Hepatocyte (in vitro differentiated cells): ENCODE measurements around the gene PEX11A.

Source experiments
- EZH2phosphoT487 ChIP-seq: fragments of 200-600 bp; sonication (generic); IDR thresholded peaks from one replicate; pipeline ENCODE4 v1.6.1; 2018; ENCODE audit warnings: antibody characterized with exemption, mild to moderate bottlenecking, low read depth, moderate library complexity; ENCODE audit not compliant: unreplicated experiment, severe bottlenecking
- TF ChIP-seq, protein P1 (sequence below): fragments of 200-600 bp; sonication (generic); IDR thresholded peaks from 2 replicates; pipeline ENCODE4 v1.5.1; 2016; ENCODE audit warnings: antibody characterized with exemption, mild to moderate bottlenecking; ENCODE audit not compliant: poor library complexity

DNA sequence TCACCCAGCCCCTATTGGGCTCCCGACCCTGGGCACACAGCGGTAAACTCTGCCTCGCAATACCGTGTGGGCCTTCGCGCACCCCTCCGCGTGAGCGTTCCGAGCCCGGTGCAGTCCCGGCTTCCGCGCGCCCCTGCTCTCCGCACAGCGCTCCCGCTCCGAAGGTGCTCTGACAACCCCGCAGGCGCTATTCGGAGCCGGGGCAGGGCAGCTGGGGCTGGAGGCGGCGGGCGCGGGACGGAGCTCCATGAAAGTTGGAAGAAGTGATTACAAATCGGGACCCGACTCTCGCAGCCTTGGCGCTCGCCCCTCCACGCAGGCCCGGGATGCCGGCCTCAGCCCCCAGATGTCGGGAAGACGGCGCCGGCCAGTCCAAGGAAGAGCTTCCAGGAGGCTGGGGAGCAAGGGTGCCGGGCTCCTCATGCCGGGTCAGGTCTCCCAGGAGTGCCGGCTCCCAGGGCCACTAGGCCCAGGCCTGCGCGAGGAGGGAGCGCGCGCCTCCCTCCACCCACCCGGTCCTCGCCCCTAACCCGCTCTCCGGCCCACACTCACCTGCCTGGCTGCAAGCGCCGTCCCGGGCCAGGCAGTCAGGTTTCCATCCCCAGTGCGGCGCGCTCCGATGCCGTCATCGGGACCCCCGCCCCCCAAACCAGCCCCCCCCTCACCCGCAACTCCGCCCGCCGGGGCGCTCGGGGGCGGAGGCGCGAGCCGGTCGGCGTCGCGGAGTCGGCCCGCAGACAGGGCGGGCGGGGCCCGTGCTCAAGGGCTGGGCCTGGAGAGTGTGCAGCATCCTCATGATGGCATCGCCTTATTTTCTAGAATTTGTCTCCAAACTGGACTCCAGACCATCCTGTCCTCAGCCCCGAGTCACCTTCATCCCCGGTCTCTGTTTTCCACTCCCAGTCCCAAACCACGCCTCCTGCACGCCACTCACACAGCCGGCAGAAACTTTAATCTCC lies 35.4 kb downstream of the PEX11A start, which contains the start of gene KIF7:
- TF ChIP-seq EZH2phosphoT487: no peak
- TF ChIP-seq, protein P1, sequence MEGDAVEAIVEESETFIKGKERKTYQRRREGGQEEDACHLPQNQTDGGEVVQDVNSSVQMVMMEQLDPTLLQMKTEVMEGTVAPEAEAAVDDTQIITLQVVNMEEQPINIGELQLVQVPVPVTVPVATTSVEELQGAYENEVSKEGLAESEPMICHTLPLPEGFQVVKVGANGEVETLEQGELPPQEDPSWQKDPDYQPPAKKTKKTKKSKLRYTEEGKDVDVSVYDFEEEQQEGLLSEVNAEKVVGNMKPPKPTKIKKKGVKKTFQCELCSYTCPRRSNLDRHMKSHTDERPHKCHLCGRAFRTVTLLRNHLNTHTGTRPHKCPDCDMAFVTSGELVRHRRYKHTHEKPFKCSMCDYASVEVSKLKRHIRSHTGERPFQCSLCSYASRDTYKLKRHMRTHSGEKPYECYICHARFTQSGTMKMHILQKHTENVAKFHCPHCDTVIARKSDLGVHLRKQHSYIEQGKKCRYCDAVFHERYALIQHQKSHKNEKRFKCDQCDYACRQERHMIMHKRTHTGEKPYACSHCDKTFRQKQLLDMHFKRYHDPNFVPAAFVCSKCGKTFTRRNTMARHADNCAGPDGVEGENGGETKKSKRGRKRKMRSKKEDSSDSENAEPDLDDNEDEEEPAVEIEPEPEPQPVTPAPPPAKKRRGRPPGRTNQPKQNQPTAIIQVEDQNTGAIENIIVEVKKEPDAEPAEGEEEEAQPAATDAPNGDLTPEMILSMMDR: no peak
